Activated CD8-positive, alpha-beta memory T cell treated with anti-CD3 and anti-CD28 coated beads, Interleukin-2, amount 50 U/mL, for 1 hour (primary cell): ENCODE data around the gene FOLR2.

ENCODE experiments used
- DNase-seq: peaks from one replicate; pipeline ENCODE4 v3.0.0-alpha.2; 2020; ENCODE audit errors: extremely low read depth

FOLR2 gene

DNA sequence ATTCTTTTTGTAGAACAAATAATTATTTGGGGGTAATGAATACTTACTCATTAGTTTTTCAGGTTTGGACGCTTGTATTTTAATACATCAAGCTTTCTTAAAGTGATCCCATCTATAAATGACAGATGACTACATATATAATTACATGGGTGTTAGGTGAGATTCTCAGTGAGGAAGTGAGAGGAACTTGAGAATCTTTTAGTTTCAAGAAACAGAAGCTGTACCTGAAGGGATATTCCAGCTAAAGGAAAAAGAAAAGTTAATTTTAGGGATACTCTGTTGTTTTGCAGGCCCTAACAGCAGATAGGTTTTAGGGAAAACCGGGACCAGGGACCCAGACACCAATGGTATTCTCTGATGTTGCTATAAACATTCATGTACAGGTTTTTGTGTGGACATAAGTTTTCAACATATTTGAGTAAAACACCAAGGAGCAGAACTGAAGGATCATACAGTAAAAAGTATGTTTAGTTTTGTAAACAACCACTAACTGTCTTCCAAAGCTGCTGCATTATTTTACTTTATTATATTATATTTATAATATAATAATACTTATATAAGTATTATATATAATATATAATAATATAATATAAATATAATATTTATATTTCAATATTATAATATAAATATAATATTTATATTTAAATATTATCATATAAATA is 51.5 kb downstream of the FOLR2 start:
- DNase-seq = no peak
